HL-60 (cell line): ENCODE results near the gene SHFL.

ENCODE experiments used
- CTCF ChIP-seq: IDR thresholded peaks from one replicate; pipeline ENCODE4 v1.5.1; 2011; ENCODE audit warnings: low read length, control low read depth, inconsistent platforms; ENCODE audit not compliant: insufficient read depth
- REST ChIP-seq: IDR thresholded peaks from 2 replicates; pipeline ENCODE4 v1.6.1; 2012; ENCODE audit warnings: low read depth; ENCODE audit not compliant: insufficient replicate concordance

GRCh38 chr19:10112037-10112761 lies 26.1 kb downstream of the SHFL start:
- no peak for TF ChIP-seq CTCF
- peak; percentile 26 for TF ChIP-seq REST
